Activated T-helper 1 cell treated with anti-CD3 and anti-CD28 coated beads, Interleukin-2, amount 50 U/mL, for 16 hours (primary cell): ENCODE data around the gene UBE2F.

Experiments
- DNase-seq, 2 donors: peaks; one replicate each; pipeline ENCODE4 v3.0.0-alpha.2; 2020; ENCODE audit warnings: low read depth in 1 of 2, low spot score in 1 of 2

Gene UBE2F

DNA sequence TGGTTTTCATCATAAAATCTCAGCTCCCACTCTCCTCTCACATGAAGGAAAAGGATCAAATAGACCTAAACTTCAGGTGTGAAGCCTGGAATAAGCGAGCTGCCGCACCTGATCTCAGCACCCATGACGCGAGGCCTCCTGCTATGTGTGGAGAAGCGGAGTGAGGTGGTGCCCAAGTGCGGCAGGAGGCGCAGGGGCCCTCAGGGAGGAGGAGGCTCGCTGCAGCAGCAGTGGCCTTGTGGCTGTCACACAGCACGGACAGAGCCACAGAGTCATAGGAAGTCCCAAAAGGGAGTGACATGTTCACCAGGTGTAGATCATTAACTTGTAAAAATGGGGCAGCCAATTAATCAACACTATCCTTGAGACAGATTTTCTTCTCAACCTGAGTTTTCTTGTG lies 103.1 kb downstream of the UBE2F start:
- no peak for DNase-seq

DNA sequence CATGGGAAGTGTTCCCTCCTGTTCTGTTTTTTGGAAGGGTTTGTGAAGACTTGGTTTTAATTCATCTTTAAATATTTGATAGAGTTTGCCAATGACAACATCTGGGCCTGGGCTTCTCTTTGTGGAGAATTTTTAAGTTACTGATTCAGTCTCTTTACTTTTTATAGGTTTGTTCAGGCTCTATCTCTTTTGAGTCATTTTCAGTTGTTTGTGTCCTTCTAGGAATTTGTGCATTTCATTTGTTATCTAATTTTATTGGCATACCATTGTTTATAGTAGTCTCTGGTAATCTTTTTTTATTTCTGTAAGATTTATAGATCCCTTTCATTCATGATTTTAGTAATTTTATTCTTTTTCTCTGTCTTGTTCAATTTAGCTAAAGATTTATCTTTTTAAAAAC lies 108.6 kb downstream of the UBE2F start:
- no peak for DNase-seq

DNA sequence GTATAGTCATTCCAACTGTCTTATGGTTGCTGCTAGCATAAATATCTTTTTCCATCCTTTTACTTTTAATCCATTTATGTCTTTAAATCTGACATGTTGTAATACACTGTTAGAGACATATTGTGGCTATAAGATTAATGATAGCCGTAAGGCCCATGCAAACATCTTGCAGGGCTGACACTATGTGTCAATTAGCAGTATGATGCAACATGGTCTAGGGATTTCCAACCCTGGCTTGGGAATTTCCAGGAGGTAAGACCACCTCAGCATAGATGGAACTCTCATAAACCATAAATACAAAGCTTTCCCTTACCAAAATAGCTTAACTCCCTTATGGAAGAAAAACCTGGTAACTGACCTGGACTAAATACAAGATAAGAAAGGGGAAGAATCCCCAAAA lies 110.5 kb downstream of the UBE2F start:
- no peak for DNase-seq

- no peak for DNase-seq
These were observed 113.1 kb downstream of the UBE2F start for GRCh38 chr2:238079874-238080327.

DNA sequence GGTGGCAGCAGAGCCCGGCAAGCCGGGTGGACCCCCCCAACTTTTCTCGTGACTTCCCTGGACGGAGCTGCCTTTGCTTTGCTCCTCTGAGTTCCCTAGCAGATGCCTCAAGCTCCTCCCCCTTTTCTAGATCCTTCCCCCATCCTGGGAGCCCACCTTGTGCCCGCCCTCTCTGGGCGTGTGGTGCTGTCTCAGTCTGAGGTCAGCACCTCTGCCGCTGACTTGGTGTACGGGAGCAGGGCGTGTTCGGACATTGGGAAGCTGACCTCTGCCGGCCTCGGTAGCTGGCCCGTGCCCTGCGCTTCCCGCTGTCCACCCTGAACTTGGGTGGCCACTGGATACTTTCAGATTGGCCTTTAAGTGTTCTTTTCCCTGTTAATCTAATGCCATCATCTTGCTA lies 113.7 kb downstream of the UBE2F start:
- no peak for DNase-seq

GRCh38 chr2:238081150-238081549 lies 114.3 kb downstream of the UBE2F start:
- DNase-seq: no peak

DNA sequence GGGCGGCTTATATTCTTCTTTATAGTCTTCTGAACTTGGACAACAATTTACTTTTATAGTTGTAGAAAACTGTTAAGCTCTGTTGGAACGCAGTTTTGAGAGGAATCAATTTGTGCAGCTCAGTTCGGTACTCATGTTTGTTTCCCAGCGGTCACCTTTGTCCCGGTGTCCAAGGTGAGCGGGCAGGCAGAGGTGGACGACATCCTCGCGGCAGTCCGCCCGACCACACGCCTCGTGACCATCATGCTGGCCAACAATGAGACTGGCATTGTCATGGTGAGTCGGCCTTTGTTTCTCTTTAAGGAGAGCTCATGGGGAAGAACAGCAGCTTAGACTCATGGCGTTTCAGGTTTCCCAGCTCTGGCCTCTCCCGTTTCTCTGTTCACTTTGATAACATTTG lies 114.7 kb downstream of the UBE2F start:
- DNase-seq: no peak

DNA sequence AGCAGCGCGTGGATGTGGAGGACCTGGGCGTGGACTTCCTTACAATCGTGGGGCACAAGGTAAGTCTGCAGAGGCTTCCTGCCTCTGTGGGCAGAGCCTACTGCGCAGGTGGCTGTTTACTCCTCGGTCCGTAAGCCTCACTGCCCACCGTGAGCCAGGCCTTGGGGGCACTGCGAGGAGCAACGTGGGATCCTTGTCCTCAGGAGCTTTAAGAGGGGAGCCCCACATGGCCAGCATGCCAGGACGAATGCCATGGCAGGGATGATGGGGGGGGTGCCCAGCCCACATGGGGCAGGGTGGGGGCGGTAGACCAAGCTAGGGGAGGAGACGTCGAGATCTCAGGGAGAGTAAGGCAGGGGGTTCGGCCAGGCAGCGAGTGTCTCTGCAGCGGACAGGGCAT lies 115.3 kb downstream of the UBE2F start:
- DNase-seq: no peak

- no peak for DNase-seq
These were observed 116.0 kb downstream of the UBE2F start for GRCh38 chr2:238082827-238083226.

DNA sequence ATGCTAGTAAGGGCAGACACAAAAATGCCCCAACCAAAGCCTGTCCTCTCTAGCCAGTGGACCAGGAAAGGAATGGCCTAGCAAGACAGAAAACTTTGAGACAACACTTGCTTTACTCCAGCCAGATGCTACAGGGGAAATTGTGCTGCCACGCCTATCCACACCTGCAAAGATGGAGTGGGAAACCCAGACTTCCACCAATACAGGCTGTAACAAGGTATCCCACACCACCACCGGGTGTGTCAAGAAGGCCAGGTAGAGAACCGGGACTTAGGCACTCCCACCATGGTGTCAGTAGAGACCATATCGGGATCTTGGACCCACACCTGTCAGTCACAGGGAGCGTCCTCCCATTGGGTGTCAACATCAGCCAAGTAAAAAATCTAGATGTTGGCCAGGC lies 117.1 kb downstream of the UBE2F start:
- no peak for DNase-seq

- no peak for DNase-seq
These were observed 117.9 kb downstream of the UBE2F start for GRCh38 chr2:238084761-238085160.

GRCh38 chr2:238085899-238086298 lies 119.1 kb downstream of the UBE2F start:
- no peak for DNase-seq

GRCh38 chr2:238087211-238087610 lies 120.4 kb downstream of the UBE2F start:
- DNase-seq: no peak

DNA sequence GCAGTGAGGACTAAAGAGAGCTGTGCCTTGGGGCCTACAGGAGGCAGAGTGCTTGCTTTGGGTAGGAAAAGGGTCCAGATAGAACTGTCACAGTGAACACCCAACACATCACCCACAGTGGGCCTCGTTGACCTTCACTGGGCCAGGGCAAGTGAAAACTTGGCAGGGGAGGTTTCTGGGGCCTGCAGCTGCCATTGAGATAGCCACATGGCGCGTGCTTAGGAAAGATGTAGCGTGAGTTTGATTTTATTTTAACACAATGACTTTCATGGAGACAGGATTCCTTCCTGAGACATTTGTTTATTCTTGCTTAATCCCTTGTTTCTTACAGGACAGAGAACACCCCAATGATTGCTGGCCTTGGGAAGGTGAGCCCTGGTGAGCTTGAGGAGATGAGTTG lies 124.1 kb downstream of the UBE2F start:
- DNase-seq: no peak

DNA sequence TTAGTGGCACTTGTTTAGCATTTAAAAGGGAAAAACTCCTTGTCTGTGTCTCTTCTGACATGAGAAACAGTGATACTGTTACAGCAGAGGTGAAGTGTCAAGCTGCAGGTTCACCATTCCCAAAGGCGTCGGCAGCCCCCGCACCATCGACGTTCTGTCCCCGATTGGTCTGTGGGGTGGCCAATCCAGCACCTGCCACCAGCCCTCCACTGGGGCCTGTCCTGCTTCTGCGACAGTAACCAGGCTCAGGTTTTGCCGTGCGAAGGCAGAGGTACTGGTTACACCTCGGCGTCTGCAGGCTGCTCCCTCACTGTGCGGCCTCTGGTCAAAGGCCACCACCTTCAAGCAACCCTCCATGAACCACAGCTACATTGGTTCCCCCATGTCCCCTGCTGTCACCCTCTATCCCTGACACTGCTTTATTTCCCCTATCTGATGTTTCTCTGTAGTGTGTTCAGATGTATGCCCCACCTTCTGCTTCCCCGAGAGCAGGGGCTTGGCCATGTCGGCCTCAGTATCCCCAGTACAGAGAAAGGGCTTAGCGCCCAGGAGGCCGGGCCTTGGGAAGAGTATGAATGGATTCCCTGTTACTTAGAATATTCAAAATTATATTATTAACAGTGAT lies 124.7 kb downstream of the UBE2F start:
- no peak for DNase-seq
